Esophagus muscularis mucosa (tissue), 4 donors: ENCODE measurements around the gene AIMP1. TPM values are rescaled to one million over a fixed set of nuclear protein-coding genes. Genes with fewer than 3 reads are reported as not detected.
A peak's percentile ranks its signal among the peaks of the same experiment; 100 is the strongest.

Experiments
- DNase-seq: peaks from one replicate; pipeline ENCODE4 v3.0.0-alpha.2; 2017; ENCODE audit errors: extremely low spot score
- H3K27ac ChIP-seq, 4 donors: fragments of 200-600 bp; sonication (generic); replicated peaks in 1 of 4; 1 replicate in 3 of 4; 2 replicates in 1 of 4; pipeline ENCODE4 v1.5.1; 2016 to 2019; ENCODE audit warnings: mild to moderate bottlenecking in 1 of 4
- H3K27me3 ChIP-seq, 4 donors: fragments of 200-600 bp; sonication (generic); one replicate each; pipeline versions ENCODE4 v1.5.1 to v1.6.0; 2016 to 2019
- H3K36me3 ChIP-seq, 4 donors: fragments of 200-600 bp; sonication (generic); one replicate each; pipeline ENCODE4 v1.5.1; 2016 to 2019
- H3K4me1 ChIP-seq, 4 donors: fragments of 200-600 bp; sonication (generic); one replicate each; pipeline ENCODE4 v1.5.1; 2016 to 2019
- H3K4me3 ChIP-seq, 4 donors: fragments of 200-600 bp; sonication (generic); 1 replicate in 2 of 4; 2 replicates in 2 of 4; pipeline ENCODE4 v1.5.1; 2016 to 2019; ENCODE audit warnings: mild to moderate bottlenecking in 4 of 4, moderate library complexity in 1 of 4
- H3K9me3 ChIP-seq, 4 donors: fragments of 200-600 bp; sonication (generic); 1 replicate in 3 of 4; 2 replicates in 1 of 4; pipeline ENCODE4 v1.5.1; 2016 to 2019
- CTCF ChIP-seq, 3 experiments: fragments of 200-600 bp in 2 of 3; fragments of 450-650 bp in 1 of 3; sonication (generic) in 2 of 3; IDR thresholded peaks; one replicate each; pipeline ENCODE4 v1.5.1; 2017 to 2019; ENCODE audit warnings: antibody characterized with exemption in 3 of 3, mild to moderate bottlenecking in 2 of 3, moderate library complexity in 1 of 3
- EP300 ChIP-seq: sonication (generic); formaldehyde crosslinking; IDR thresholded peaks from one replicate; pipeline ENCODE4 v1.6.1; 2017; ENCODE audit warnings: antibody characterized with exemption
- POLR2A ChIP-seq: fragments of 450-650 bp; IDR thresholded peaks from one replicate; pipeline ENCODE4 v1.6.1; 2017; ENCODE audit warnings: antibody characterized with exemption, moderate library complexity, mild to moderate bottlenecking, low read depth
- POLR2AphosphoS5 ChIP-seq, 2 donors: sonication (generic); formaldehyde crosslinking; IDR thresholded peaks; one replicate each; pipeline ENCODE4 v1.6.1; 2017; ENCODE audit warnings: antibody characterized with exemption in 2 of 2
- WGBS: methylation state at CpG from one replicate; pipeline ENCODE4 v1.1.5; 2018; 5-methylcytosine and 5-hydroxymethylcytosine counted together
- intact Hi-C: fragments of 100-400 bp; cut with DNase I; formaldehyde crosslinking; loops from one replicate; pipeline ENCODE4 v1.15.1; 2023
- total RNA-seq, 4 donors: library from RNA; depleted of rRNA; stranded (reverse); fragments of >200 nt; gene quantifications; one replicate each; pipeline versions ENCODE4 v1.1.0 to v1.2.1, GENCODE V29; 2016

The AIMP1 gene
- total RNA-seq, 4 donors from 2014 or later: 19.1 to 29.9 (median 25.7) TPM

GRCh38 chr4:106323119-106323518, 6.8 kb downstream of the AIMP1 start:
- H3K4me3 ChIP-seq: no peak overlapping the region
- intact Hi-C loops: no loop called here
- no peak for TF ChIP-seq CTCF (IDR thresholded peaks at IDR 0.05)
- H3K4me1 ChIP-seq: peaks cover 2 to 19% (median 12%) of the 10 kb centered on the region in 4 donors
- DNase-seq: no peak
- peaks cover 15 to 48% (median 38%) of the 10 kb centered on the region in 4 donors for H3K36me3 ChIP-seq
- no peak overlapping the region for H3K27ac ChIP-seq
- no peaks in the 10 kb centered on the region for H3K9me3 ChIP-seq
- no peaks in the 10 kb centered on the region for H3K27me3 ChIP-seq

DNA sequence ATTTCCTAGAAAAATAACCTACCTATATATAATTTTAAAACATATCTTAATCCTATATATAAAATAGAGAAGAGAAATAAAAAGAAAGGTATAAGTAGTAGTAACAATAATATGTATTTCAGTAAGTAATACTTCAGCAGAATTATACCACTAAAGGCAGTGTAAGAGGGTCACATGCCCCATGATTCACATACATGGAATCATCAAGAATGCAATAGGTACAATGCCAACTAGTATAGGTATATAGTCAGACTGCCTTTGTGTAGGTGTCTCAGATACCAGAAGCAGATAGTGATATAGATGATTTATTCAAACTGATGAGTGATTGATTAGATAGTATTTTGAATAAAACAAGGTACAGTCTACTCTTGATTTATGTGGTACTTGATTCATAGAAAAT, 9.4 kb downstream of the AIMP1 start:
- peaks cover 0 to 5% (median 0%) of the 10 kb centered on the region in 4 donors for H3K4me1 ChIP-seq
- intact Hi-C loops: no loop called here
- TF ChIP-seq EP300: no peak
- TF ChIP-seq POLR2AphosphoS5 (IDR thresholded peaks at IDR 0.05): no peak
- TF ChIP-seq POLR2A: no peak
- peaks cover 23 to 70% (median 53%) of the 10 kb centered on the region in 4 donors for H3K36me3 ChIP-seq
- H3K27me3 ChIP-seq: no peaks in the 10 kb centered on the region
- no peaks in the 10 kb centered on the region for H3K9me3 ChIP-seq
- no peak overlapping the region for H3K27ac ChIP-seq
- DNase-seq: no peak
- H3K4me3 ChIP-seq: no peak overlapping the region

DNA sequence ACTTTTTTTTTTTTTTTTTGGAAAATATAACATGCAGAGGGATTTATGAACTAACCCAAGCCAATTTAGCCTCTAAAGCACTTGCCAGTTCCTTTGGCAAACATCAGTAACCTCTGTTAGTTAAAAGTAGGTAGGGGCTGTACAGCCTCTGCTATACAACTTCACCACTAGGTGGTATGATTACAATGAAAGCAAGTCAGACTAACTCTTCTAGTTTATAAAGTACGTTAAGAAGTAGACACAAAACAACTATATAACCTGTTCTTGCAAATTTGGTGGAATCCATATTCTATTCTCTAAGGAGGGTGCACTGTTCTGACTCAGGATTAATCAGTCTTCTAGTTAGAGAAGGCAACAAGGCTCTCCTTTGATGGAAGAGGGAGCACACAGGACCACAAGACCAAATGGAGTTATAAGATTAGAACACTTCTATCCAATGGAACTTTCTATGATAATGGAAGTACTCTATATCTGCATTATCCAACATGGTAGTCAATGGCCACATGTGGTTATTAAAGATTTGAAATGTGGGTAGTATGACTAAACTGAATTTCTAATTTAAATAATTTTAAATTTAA, 12.8 kb downstream of the AIMP1 start:
- Histone ChIP-seq H3K4me1 (no peaks in the 10 kb centered on the region), H3K9me3 (no peaks in the 10 kb centered on the region), H3K36me3 (peaks cover 49 to 95% (median 74%) of the 10 kb centered on the region in 4 donors), H3K4me3 (no peak overlapping the region), H3K27ac (no peak overlapping the region), H3K27me3 (no peaks in the 10 kb centered on the region)
- no peak for DNase-seq
- 9% methylated on average over 1 of the region's 1 CpG for WGBS
- no peak for TF ChIP-seq EP300
- TF ChIP-seq CTCF (IDR thresholded peaks at IDR 0.05): peak in 2 of 3 experiments; percentile 30 to 51
- intact Hi-C loops: no loop called here

DNA sequence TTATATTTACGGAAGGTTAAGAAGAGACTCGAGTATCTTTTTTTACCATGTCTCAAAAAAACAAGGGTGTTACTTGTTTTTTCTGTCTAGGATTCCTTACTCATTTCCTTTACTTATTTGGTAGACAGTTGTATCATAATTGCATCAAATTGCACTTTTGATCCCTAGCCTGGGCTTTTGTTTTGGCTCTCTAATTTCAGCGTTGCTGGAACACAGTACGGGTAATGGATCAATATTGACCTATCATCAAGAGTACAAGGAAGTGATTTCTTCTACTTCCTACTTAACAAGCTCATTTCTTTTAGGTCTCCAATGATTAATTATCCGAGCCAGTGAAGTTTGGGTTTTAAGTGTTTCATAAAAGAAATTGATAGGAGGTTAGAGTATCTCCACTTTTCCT, 16.8 kb downstream of the AIMP1 start:
- H3K4me1 ChIP-seq: no peaks in the 10 kb centered on the region
- no peaks in the 10 kb centered on the region for H3K9me3 ChIP-seq
- no peak overlapping the region for H3K4me3 ChIP-seq
- no peak for DNase-seq
- TF ChIP-seq POLR2A (no peak), CTCF (IDR thresholded peaks at IDR 0.05) (no peak), POLR2AphosphoS5 (IDR thresholded peaks at IDR 0.05) (no peak), EP300 (no peak)
- H3K27me3 ChIP-seq: no peaks in the 10 kb centered on the region
- no peak overlapping the region for H3K27ac ChIP-seq
- WGBS: 97% methylated on average over 5 of the region's 5 CpGs
- intact Hi-C loops: no loop called here
- H3K36me3 ChIP-seq: peaks cover 61 to 99% (median 80%) of the 10 kb centered on the region in 4 donors

DNA sequence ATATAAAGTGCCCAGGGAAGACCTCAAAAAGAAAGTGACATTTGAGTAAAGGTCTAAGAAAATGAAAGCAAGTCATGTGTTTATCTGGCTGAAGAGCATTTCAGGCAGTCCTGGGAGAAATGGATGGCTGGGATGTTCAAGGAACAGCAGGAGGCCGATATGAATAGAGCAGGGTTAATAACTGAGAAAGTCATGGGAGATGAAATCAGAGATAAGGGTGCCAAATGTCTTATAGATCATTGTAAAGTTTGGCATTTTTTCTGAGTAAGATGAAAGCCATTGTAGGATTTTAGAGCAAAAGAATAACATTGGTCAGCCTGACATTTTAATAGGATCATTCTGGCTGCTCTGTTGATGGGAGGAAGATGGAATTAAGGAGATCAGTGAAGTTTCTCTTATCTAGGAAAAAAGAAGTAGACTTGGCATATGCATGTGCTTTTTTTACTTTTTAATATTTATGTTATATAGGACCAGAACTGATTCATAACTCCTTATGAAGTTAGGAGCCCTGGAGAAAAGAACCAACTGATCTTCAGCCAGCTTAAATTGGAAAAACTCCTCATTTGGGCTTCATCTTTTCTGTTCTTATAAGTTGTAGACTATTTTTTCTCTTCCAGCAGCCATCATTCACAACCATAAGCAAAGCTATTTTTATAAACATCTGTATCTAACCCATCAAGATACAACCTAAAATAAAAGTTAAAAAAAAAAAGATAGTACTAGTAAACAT, 18.6 kb downstream of the AIMP1 start:
- Histone ChIP-seq H3K4me1 (no peaks in the 10 kb centered on the region), H3K4me3 (no peak overlapping the region), H3K27me3 (no peaks in the 10 kb centered on the region), H3K27ac (no peak overlapping the region), H3K36me3 (peaks cover 61 to 97% (median 79%) of the 10 kb centered on the region in 4 donors), H3K9me3 (no peaks in the 10 kb centered on the region)
- WGBS: 81% methylated on average over 1 of the region's 1 CpG
- no peak for DNase-seq
- TF ChIP-seq CTCF (IDR thresholded peaks at IDR 0.05): no peak
- TF ChIP-seq POLR2A: no peak
- TF ChIP-seq POLR2AphosphoS5 (IDR thresholded peaks at IDR 0.05): no peak
- TF ChIP-seq EP300: no peak
- intact Hi-C loops: no loop called here
